Measurements from ENCODE around the gene LTF. TPM values are rescaled to one million over a fixed set of nuclear protein-coding genes. Genes with fewer than 3 reads are reported as not detected.

The LTF gene
- total RNA-seq, 2 donors from 2014 or later, result 1.0 to 1.6 TPM

- Histone ChIP-seq H3K9me3 (no peaks in the 10 kb centered on the region), H3K9ac (ENCODE audit: low read depth in 2 of 2, low read length in 2 of 2) (no peak overlapping the region), H3K27ac (no peak overlapping the region), H3K4me3 (no peak overlapping the region), H3K4me1 (no peaks in the 10 kb centered on the region), H3K27me3 (no peaks in the 10 kb centered on the region), H3K36me3 (no peaks in the 10 kb centered on the region)
- DNase-seq, result no peak
- TF ChIP-seq, protein P1, sequence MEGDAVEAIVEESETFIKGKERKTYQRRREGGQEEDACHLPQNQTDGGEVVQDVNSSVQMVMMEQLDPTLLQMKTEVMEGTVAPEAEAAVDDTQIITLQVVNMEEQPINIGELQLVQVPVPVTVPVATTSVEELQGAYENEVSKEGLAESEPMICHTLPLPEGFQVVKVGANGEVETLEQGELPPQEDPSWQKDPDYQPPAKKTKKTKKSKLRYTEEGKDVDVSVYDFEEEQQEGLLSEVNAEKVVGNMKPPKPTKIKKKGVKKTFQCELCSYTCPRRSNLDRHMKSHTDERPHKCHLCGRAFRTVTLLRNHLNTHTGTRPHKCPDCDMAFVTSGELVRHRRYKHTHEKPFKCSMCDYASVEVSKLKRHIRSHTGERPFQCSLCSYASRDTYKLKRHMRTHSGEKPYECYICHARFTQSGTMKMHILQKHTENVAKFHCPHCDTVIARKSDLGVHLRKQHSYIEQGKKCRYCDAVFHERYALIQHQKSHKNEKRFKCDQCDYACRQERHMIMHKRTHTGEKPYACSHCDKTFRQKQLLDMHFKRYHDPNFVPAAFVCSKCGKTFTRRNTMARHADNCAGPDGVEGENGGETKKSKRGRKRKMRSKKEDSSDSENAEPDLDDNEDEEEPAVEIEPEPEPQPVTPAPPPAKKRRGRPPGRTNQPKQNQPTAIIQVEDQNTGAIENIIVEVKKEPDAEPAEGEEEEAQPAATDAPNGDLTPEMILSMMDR (IDR thresholded peaks at IDR 0.05), result no peak
- intact Hi-C loops (cut with DNase I), result no loop called here
These were observed 2.6 kb downstream of the LTF start for GRCh38 chr3:46462111-46462510.

DNA sequence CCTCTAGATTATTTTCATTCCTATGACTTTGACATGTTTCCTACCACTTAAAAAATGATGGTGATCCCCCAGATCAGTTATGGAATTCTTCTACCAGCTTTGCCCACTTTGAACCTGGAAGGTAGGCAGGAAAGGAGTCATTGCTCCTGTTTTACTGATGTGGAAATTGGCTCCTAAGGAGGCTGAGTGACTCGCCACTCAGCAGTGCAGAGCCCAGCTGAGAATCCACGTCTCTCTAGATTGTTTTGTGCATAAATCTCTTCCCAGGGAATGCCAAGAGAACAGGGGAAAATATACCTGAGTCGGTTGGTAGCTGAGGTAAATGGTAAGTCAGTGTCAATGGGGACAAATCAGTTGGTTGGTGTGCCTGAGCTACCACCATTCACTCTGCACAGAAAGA lies 4.7 kb downstream of the LTF start:
- DNase-seq, result no peak
- TF ChIP-seq, protein P1 (IDR thresholded peaks at IDR 0.05), result no peak
- Histone ChIP-seq H3K27ac (no peak overlapping the region), H3K4me1 (no peaks in the 10 kb centered on the region), H3K9me3 (no peaks in the 10 kb centered on the region), H3K27me3 (no peaks in the 10 kb centered on the region), H3K9ac (ENCODE audit: low read depth in 2 of 2, low read length in 2 of 2) (no peak overlapping the region), H3K36me3 (no peaks in the 10 kb centered on the region), H3K4me3 (no peak overlapping the region)
- intact Hi-C loops (cut with DNase I), result no loop called here

DNA sequence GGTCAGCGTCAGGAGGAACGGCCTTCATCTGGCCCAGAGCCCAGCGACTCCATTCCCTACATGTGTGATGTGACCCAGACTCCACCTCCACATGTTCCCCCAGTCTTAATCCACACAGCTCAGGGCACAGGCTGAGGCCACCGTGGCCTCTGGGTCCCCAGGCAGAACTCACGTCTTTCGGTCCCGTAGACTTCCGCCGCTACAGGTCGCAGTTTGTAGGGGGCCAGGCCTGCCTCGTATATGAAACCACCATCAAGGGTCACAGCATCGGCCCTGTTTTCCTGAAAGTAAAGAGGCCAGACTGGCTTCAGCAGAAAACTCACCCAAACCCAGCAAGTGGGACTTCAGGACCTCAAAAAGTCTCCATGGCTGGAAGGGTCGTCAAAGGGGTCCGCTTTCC lies 8.6 kb downstream of the LTF start:
- no peak overlapping the region for H3K27ac ChIP-seq
- H3K27me3 ChIP-seq, result no peaks in the 10 kb centered on the region
- DNase-seq, result no peak
- intact Hi-C loops (cut with DNase I), result no loop called here
- H3K4me1 ChIP-seq, result no peaks in the 10 kb centered on the region
- H3K4me3 ChIP-seq, result no peak overlapping the region
- H3K9ac ChIP-seq (ENCODE audit: low read depth in 2 of 2, low read length in 2 of 2), result no peak overlapping the region
- no peaks in the 10 kb centered on the region for H3K36me3 ChIP-seq
- no peaks in the 10 kb centered on the region for H3K9me3 ChIP-seq
- TF ChIP-seq, protein P1 (IDR thresholded peaks at IDR 0.05), result no peak

DNA sequence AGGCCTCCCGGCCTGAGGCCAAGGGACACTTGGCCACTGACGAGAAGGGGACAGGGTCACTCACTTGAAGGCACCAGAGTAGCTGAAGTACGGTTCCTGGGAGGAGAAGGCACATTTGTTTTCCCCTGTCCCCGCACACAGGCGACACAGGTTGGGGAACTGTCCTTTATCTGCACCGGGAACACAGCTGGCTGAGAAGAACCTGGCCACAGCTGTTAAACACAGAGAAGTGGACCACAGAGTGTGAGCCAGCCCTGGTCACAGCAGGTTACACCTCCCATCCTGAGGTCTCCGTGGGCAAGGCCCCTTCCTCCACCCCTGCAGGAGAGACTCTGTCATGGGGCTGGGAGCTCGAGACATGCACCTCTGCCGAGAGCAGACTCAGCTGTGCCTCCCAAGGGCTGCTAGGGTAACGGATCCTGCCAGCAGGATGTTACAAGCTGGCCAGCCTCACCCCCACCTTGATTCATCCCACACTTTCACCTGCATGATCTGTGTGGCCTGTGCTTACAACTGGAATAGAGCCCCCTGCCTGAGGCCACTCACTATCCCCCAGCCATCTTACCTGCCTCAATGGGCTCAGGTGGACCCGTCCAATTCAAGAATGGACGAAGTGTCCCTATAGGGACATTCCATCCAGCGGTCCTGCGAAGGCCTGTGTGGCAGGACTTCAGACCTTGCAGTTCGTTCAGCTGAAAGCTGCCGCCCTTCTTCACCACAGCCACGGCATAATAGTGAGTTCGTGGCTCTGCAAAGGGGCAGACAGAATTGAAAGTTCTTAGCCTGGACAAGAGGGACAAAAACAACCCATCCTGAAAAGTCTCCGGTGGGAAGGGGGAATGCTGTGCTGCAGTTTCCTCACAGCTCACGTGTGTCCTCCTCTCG lies 9.2 kb downstream of the LTF start:
- H3K9ac ChIP-seq (ENCODE audit: low read depth in 2 of 2, low read length in 2 of 2), result no peak overlapping the region
- TF ChIP-seq, protein P1 (IDR thresholded peaks at IDR 0.05), result no peak
- H3K4me1 ChIP-seq, result no peaks in the 10 kb centered on the region
- H3K27me3 ChIP-seq, result no peaks in the 10 kb centered on the region
- intact Hi-C loops (cut with DNase I), result no loop called here
- H3K4me3 ChIP-seq, result no peak overlapping the region
- H3K36me3 ChIP-seq, result no peaks in the 10 kb centered on the region
- DNase-seq, result no peak
- no peaks in the 10 kb centered on the region for H3K9me3 ChIP-seq
- no peak overlapping the region for H3K27ac ChIP-seq

DNA sequence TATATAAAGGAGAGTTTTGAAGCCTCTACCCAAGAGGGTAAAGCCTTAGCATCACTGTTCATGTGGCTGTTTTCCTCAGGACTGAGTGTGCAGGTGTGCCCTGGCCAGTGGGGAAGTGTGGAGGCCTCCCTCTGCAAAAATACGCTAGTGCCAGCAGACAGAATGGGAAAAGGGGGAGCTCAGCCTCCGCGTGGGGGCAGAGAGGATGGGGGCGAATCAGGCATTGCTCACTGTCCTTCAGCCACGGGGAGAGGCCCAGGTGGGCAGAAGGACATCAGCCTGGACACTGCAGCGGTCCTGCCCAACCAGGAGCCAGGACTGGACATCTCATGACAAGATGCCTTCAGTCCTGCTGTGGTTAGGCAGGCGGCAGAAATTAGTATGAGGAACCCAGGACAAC lies 10.1 kb downstream of the LTF start:
- no peaks in the 10 kb centered on the region for H3K4me1 ChIP-seq
- TF ChIP-seq, protein P1 (IDR thresholded peaks at IDR 0.05), result no peak
- no peak overlapping the region for H3K27ac ChIP-seq
- H3K9ac ChIP-seq (ENCODE audit: low read depth in 2 of 2, low read length in 2 of 2), result no peak overlapping the region
- H3K36me3 ChIP-seq, result no peaks in the 10 kb centered on the region
- intact Hi-C loops (cut with DNase I), result no loop called here
- no peaks in the 10 kb centered on the region for H3K27me3 ChIP-seq
- no peak overlapping the region for H3K4me3 ChIP-seq
- no peaks in the 10 kb centered on the region for H3K9me3 ChIP-seq
- DNase-seq, result no peak

Measured in colonic mucosa (tissue), 4 donors.